Measurements from ENCODE around the gene PROZ.

Gene PROZ

GRCh38 chr13:113207890-113208420, 49.5 kb downstream of the PROZ start:
- peak; percentile 20 for DNase-seq (ENCODE audit: low spot score)

GRCh38 chr13:113208421-113209335, 50.2 kb downstream of the PROZ start, which contains the start of gene PCID2:
Gene PCID2 (minus strand): TSS chr13:113208669. CDS start chr13:113208634, 35 bp downstream.
- peak; percentile 87 for DNase-seq (ENCODE audit: low spot score)

- DNase-seq (ENCODE audit: low spot score) = peak; percentile 66
Observed at GRCh38 chr13:113209336-113209758, 50.9 kb downstream of the PROZ start, which contains the start of gene CUL4A. Gene CUL4A (plus strand): TSS chr13:113209613. CDS start chr13:113209628, 15 bp downstream.

GRCh38 chr13:113209759-113210421, 51.4 kb downstream of the PROZ start:
- peak; percentile 30 for DNase-seq (ENCODE audit: low spot score)

GRCh38 chr13:113210833-113211232, 52.4 kb downstream of the PROZ start:
- no peak for DNase-seq (ENCODE audit: low spot score)

GRCh38 chr13:113211774-113212173, 53.3 kb downstream of the PROZ start:
- DNase-seq (ENCODE audit: low spot score) = peak; percentile 11

GRCh38 chr13:113216254-113217048, 58.0 kb downstream of the PROZ start:
- DNase-seq (ENCODE audit: low spot score) = peak; percentile 49

GRCh38 chr13:113218586-113218985, 60.1 kb downstream of the PROZ start:
- no peak for DNase-seq (ENCODE audit: low spot score)

GRCh38 chr13:113219256-113219940, 61.0 kb downstream of the PROZ start:
- no peak for DNase-seq (ENCODE audit: low spot score)

- DNase-seq (ENCODE audit: low spot score) = no peak
Observed at GRCh38 chr13:113220141-113220598, 61.7 kb downstream of the PROZ start.

- no peak for DNase-seq (ENCODE audit: low spot score)
Observed at GRCh38 chr13:113220877-113221276, 62.4 kb downstream of the PROZ start.

Data from cerebellar cortex (tissue), 1 donor.